ENCODE results near the gene GRID1.

Gene GRID1

GRCh38 chr10:86023931-86024280, 342.7 kb downstream of the GRID1 start:
- Histone ChIP-seq H2AFZ (ENCODE audit: low read length) (no peak overlapping the region), H3K4me1 (ENCODE audit: low read length) (no peaks in the 10 kb centered on the region), H3K9me2 (replicated peaks; ENCODE audit: insufficient read depth, low read length) (no peaks in the 10 kb centered on the region), H3K4me3 (ENCODE audit: low read length) (no peak overlapping the region), H3K4me2 (ENCODE audit: low read depth, low read length) (no peak overlapping the region), H3K9ac (ENCODE audit: low read length) (no peak overlapping the region), H3K27ac (ENCODE audit: low read length) (no peak overlapping the region), H3K79me2 (ENCODE audit: low read length) (no peaks in the 10 kb centered on the region), H3K9me3 (replicated peaks; ENCODE audit: insufficient read depth, low read length) (no peaks in the 10 kb centered on the region), H3F3A (ENCODE audit: insufficient read depth, low read length) (no peaks in the 10 kb centered on the region), H3K27me3 (replicated peaks; ENCODE audit: insufficient read depth, low read length) (no peaks in the 10 kb centered on the region), H4K20me1 (ENCODE audit: insufficient read depth, low read length) (no peaks in the 10 kb centered on the region), H3K36me3 (replicated peaks; ENCODE audit: insufficient read depth, low read length) (no peaks in the 10 kb centered on the region)
- no peak for TF ChIP-seq EZH2phosphoT487 (IDR thresholded peaks at IDR 0.05; ENCODE audit: low read length)
- TF ChIP-seq EZH2 (optimal IDR thresholded peaks at IDR 0.05; ENCODE audit: low read depth, low read length): no peak
- TF ChIP-seq, protein P1, sequence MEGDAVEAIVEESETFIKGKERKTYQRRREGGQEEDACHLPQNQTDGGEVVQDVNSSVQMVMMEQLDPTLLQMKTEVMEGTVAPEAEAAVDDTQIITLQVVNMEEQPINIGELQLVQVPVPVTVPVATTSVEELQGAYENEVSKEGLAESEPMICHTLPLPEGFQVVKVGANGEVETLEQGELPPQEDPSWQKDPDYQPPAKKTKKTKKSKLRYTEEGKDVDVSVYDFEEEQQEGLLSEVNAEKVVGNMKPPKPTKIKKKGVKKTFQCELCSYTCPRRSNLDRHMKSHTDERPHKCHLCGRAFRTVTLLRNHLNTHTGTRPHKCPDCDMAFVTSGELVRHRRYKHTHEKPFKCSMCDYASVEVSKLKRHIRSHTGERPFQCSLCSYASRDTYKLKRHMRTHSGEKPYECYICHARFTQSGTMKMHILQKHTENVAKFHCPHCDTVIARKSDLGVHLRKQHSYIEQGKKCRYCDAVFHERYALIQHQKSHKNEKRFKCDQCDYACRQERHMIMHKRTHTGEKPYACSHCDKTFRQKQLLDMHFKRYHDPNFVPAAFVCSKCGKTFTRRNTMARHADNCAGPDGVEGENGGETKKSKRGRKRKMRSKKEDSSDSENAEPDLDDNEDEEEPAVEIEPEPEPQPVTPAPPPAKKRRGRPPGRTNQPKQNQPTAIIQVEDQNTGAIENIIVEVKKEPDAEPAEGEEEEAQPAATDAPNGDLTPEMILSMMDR (IDR thresholded peaks at IDR 0.05; ENCODE audit: low read length): no peak
- no peak for DNase-seq

DNA sequence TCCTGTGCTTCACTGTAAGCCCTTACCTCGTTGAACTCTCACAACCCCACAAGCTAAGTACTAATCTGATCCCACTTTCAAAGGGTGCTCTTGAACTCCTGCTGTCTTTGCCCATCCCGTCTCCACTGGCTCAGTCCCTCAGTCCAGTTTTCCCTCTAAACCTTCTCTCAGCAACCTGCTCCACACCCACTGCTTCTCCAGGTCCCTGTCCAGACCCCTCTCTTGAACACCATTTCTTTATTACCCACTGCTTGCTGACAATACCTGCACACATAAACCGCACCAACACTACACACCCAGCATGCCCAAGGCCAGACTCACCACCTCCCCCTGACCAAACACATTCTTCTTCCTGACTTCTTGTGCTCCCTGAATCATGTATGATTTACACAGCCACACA, 343.3 kb downstream of the GRID1 start:
- no peaks in the 10 kb centered on the region for H3K79me2 ChIP-seq (ENCODE audit: low read length)
- no peaks in the 10 kb centered on the region for H3K36me3 ChIP-seq (replicated peaks; ENCODE audit: insufficient read depth, low read length)
- H3F3A ChIP-seq (ENCODE audit: insufficient read depth, low read length): no peaks in the 10 kb centered on the region
- no peak overlapping the region for H2AFZ ChIP-seq (ENCODE audit: low read length)
- H3K27ac ChIP-seq (ENCODE audit: low read length): no peak overlapping the region
- no peaks in the 10 kb centered on the region for H4K20me1 ChIP-seq (ENCODE audit: insufficient read depth, low read length)
- no peaks in the 10 kb centered on the region for H3K9me3 ChIP-seq (replicated peaks; ENCODE audit: insufficient read depth, low read length)
- H3K4me3 ChIP-seq (ENCODE audit: low read length): no peak overlapping the region
- no peaks in the 10 kb centered on the region for H3K27me3 ChIP-seq (replicated peaks; ENCODE audit: insufficient read depth, low read length)
- H3K4me2 ChIP-seq (ENCODE audit: low read depth, low read length): no peak overlapping the region
- no peak overlapping the region for H3K9ac ChIP-seq (ENCODE audit: low read length)
- H3K9me2 ChIP-seq (replicated peaks; ENCODE audit: insufficient read depth, low read length): no peaks in the 10 kb centered on the region
- no peaks in the 10 kb centered on the region for H3K4me1 ChIP-seq (ENCODE audit: low read length)
- TF ChIP-seq EZH2 (optimal IDR thresholded peaks at IDR 0.05; ENCODE audit: low read depth, low read length): no peak
- no peak for TF ChIP-seq EZH2phosphoT487 (IDR thresholded peaks at IDR 0.05; ENCODE audit: low read length)
- TF ChIP-seq, protein P1 (IDR thresholded peaks at IDR 0.05; ENCODE audit: low read length): no peak
- DNase-seq: no peak

DNA sequence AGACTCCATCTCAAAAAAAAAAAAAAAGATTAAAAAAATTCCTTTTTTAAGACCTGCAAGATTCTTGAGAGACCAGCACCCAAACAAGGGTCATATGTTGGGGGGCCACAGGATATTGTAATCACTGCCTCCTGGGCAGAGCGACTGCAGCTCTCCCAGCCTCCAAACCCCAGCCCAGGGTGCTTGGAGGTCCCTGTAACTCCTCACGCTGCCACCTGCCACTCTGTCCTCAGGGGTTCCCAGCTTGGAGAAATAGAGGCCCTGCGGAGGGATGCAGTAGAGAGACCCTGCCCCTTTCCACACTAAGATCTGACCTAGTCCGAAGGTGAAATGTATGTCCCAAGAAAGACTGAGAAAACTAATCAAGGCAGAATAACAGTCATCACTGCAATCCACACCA, 343.7 kb downstream of the GRID1 start:
- DNase-seq: no peak
- Histone ChIP-seq H4K20me1 (ENCODE audit: insufficient read depth, low read length) (no peaks in the 10 kb centered on the region), H3K27me3 (replicated peaks; ENCODE audit: insufficient read depth, low read length) (no peaks in the 10 kb centered on the region), H3K9me3 (replicated peaks; ENCODE audit: insufficient read depth, low read length) (no peaks in the 10 kb centered on the region), H3F3A (ENCODE audit: insufficient read depth, low read length) (no peaks in the 10 kb centered on the region), H3K27ac (ENCODE audit: low read length) (no peak overlapping the region), H3K36me3 (replicated peaks; ENCODE audit: insufficient read depth, low read length) (no peaks in the 10 kb centered on the region), H3K4me3 (ENCODE audit: low read length) (no peak overlapping the region), H3K79me2 (ENCODE audit: low read length) (no peaks in the 10 kb centered on the region), H3K9ac (ENCODE audit: low read length) (no peak overlapping the region), H3K4me2 (ENCODE audit: low read depth, low read length) (no peak overlapping the region), H3K9me2 (replicated peaks; ENCODE audit: insufficient read depth, low read length) (no peaks in the 10 kb centered on the region), H3K4me1 (ENCODE audit: low read length) (no peaks in the 10 kb centered on the region), H2AFZ (ENCODE audit: low read length) (no peak overlapping the region)
- TF ChIP-seq EZH2 (optimal IDR thresholded peaks at IDR 0.05; ENCODE audit: low read depth, low read length): no peak
- TF ChIP-seq EZH2phosphoT487 (IDR thresholded peaks at IDR 0.05; ENCODE audit: low read length): no peak
- TF ChIP-seq, protein P1 (IDR thresholded peaks at IDR 0.05; ENCODE audit: low read length): no peak
